Keratinocyte (primary cell): Measurements from ENCODE around the gene ELOA. TPM values are rescaled to one million over a fixed set of nuclear protein-coding genes. Genes with fewer than 3 reads are reported as not detected.

Source experiments
- DNase-seq: peaks from one replicate; pipeline ENCODE4 v3.0.0-alpha.2; 2011; ENCODE audit warnings: low read depth, missing footprints, low spot score
- FAIRE-seq: peaks from 2 replicates; lab custom pipeline; 2011; peaks lifted over from hg19 to GRCh38; lab: Jason Lieb, UNC
- H2AFZ ChIP-seq: 2 replicates; pipeline ENCODE4 v1.6.0; 2012; ENCODE audit warnings: low read length, control low read depth, inconsistent platforms; ENCODE audit not compliant: control insufficient read depth
- H3K27ac ChIP-seq: 2 replicates; pipeline ENCODE4 v1.5.1; 2011; ENCODE audit warnings: low read length; ENCODE audit not compliant: control insufficient read depth, insufficient read depth
- H3K27me3 ChIP-seq: 3 replicates; pipeline ENCODE4 v1.6.0; 2011; ENCODE audit warnings: low read length; ENCODE audit not compliant: control insufficient read depth, insufficient read depth; ENCODE audit errors: extremely low read depth
- H3K36me3 ChIP-seq, 2 experiments: 2 replicates in 1 of 2; 3 replicates in 1 of 2; pipeline ENCODE4 v1.5.1; 2011; ENCODE audit warnings: low read length in 2 of 2, mild to moderate bottlenecking in 1 of 2; ENCODE audit not compliant: control insufficient read depth in 2 of 2, insufficient read depth in 2 of 2; ENCODE audit errors: extremely low read depth in 1 of 2
- H3K4me1 ChIP-seq: 3 replicates; pipeline ENCODE4 v1.5.1; 2011; ENCODE audit warnings: low read length; ENCODE audit not compliant: control insufficient read depth, insufficient read depth; ENCODE audit errors: extremely low read depth
- H3K4me2 ChIP-seq: 3 replicates; pipeline ENCODE4 v1.6.0; 2011; ENCODE audit warnings: low read depth, low read length; ENCODE audit not compliant: control insufficient read depth, insufficient read depth; ENCODE audit errors: extremely low read depth
- H3K4me3 ChIP-seq, 3 experiments: fragments of 200-600 bp in 1 of 3; sonication (generic) in 1 of 3; 2 replicates in 2 of 3; 3 replicates in 1 of 3; pipeline ENCODE4 v1.5.1; 2011 to 2016; ENCODE audit warnings: low read length in 3 of 3, mild to moderate bottlenecking in 3 of 3, control low read depth in 2 of 3, inconsistent platforms in 1 of 3, low read depth in 1 of 3, mixed read lengths in 1 of 3, mixed run types in 1 of 3, moderate library complexity in 1 of 3; ENCODE audit not compliant: control insufficient read depth in 2 of 3, insufficient read depth in 2 of 3; ENCODE audit errors: extremely low read depth in 1 of 3
- H3K79me2 ChIP-seq: 2 replicates; pipeline ENCODE4 v1.6.0; 2012; ENCODE audit warnings: low read length; ENCODE audit not compliant: control insufficient read depth, insufficient read depth
- H3K9ac ChIP-seq: 3 replicates; pipeline ENCODE4 v1.6.0; 2011; ENCODE audit warnings: low read length; ENCODE audit not compliant: control insufficient read depth, insufficient read depth; ENCODE audit errors: extremely low read depth
- H3K9me1 ChIP-seq: 3 replicates; pipeline ENCODE4 v1.6.0; 2011; ENCODE audit warnings: low read length; ENCODE audit not compliant: control insufficient read depth, insufficient read depth; ENCODE audit errors: extremely low read depth
- H3K9me3 ChIP-seq: 2 replicates; pipeline ENCODE4 v1.5.1; 2012; ENCODE audit warnings: low read depth, low read length; ENCODE audit not compliant: control insufficient read depth
- H4K20me1 ChIP-seq: 3 replicates; pipeline ENCODE4 v1.6.0; 2011; ENCODE audit warnings: low read length; ENCODE audit not compliant: control insufficient read depth, insufficient read depth; ENCODE audit errors: extremely low read depth
- CTCF ChIP-seq, 3 experiments: IDR thresholded peaks in 1 of 3; conservative IDR thresholded peaks in 1 of 3; optimal IDR thresholded peaks in 1 of 3; 2 replicates in 2 of 3; 3 replicates in 1 of 3; pipeline versions ENCODE3 to v1.5.1; 2011; ENCODE audit warnings: low read length in 3 of 3, mild to moderate bottlenecking in 3 of 3, moderate library complexity in 2 of 3, control low read depth in 1 of 3, inconsistent platforms in 1 of 3; ENCODE audit not compliant: insufficient read depth in 2 of 3; ENCODE audit errors: extremely low read depth in 1 of 3
- EZH2 ChIP-seq: IDR thresholded peaks from one replicate; pipeline ENCODE4 v1.6.1; 2012; ENCODE audit warnings: inconsistent platforms, mild to moderate bottlenecking, low read length, moderate library complexity
- dilution Hi-C: fragments of 300-500 bp; cut with MboI; formaldehyde crosslinking; loops from one replicate; pipeline ENCODE4 v1.7.0; 2020; ENCODE audit warnings: low sequenced_read_pairs; ENCODE audit not compliant: extremely low pct_ligation_motif_present
- polyA plus RNA-seq, 5 experiments: library from polyadenylated mRNA; depleted of rRNA in 3 of 5; stranded (reverse) in 3 of 5; stranded (forward) in 1 of 5; unstranded in 1 of 5; fragments of >200 nt; gene quantifications; 1 replicate in 1 of 5; 2 replicates in 3 of 5; 3 replicates in 1 of 5; pipeline versions ENCODE4 v1.2.1 to v1.2.3, GENCODE V29; 2011 to 2012; ENCODE audit warnings: missing spikeins in 2 of 5, low read depth in 1 of 5, low replicate concordance in 1 of 5

ELOA gene
- polyA plus RNA-seq, 1 donor (not counting 4 experiments of a cell fraction or from before 2014, with no cell fraction given) = 31.8 TPM

- FAIRE-seq (no peak), DNase-seq (no peak)
- H3K4me3 ChIP-seq = peak overlapping the region in 2 of 3 experiments; percentile 17 to 97
- H4K20me1 ChIP-seq = peaks cover 51% of the 10 kb centered on the region
- dilution Hi-C loops = no loop called here
- no peaks in the 10 kb centered on the region for H3K9me3 ChIP-seq
- peak overlapping the region; percentile 79 for H3K4me2 ChIP-seq
- H3K79me2 ChIP-seq = peaks cover 78% of the 10 kb centered on the region
- H3K27ac ChIP-seq = no peak overlapping the region
- TF ChIP-seq EZH2 (no peak), CTCF (optimal IDR thresholded peaks at IDR 0.05 in 1 of 3, IDR thresholded peaks at IDR 0.05 in 1 of 3, conservative IDR thresholded peaks at IDR 0.05 in 1 of 3; ENCODE audit: extremely low read depth in 1 of 3, insufficient read depth in 2 of 3, low read length in 3 of 3) (no peak)
- H2AFZ ChIP-seq = no peak overlapping the region
- peaks cover 5% of the 10 kb centered on the region for H3K9me1 ChIP-seq
- no peaks in the 10 kb centered on the region for H3K27me3 ChIP-seq
- peaks cover 36 to 58% of the 10 kb centered on the region in 2 experiments for H3K36me3 ChIP-seq
- H3K4me1 ChIP-seq = peaks cover 35% of the 10 kb centered on the region
- no peak overlapping the region for H3K9ac ChIP-seq
Observed at GRCh38 chr1:23694371-23694770, 48.9 kb upstream of the ELOA start.

- peaks cover 63% of the 10 kb centered on the region for H4K20me1 ChIP-seq
- peaks cover 35% of the 10 kb centered on the region for H3K4me1 ChIP-seq
- peak overlapping the region in 1 of 3 experiments; percentile 5 for H3K4me3 ChIP-seq
- H3K9ac ChIP-seq = no peak overlapping the region
- H3K4me2 ChIP-seq = peak overlapping the region; percentile 79
- H3K27ac ChIP-seq = no peak overlapping the region
- TF ChIP-seq CTCF (optimal IDR thresholded peaks at IDR 0.05 in 1 of 3, IDR thresholded peaks at IDR 0.05 in 1 of 3, conservative IDR thresholded peaks at IDR 0.05 in 1 of 3; ENCODE audit: extremely low read depth in 1 of 3, insufficient read depth in 2 of 3, low read length in 3 of 3) (no peak), EZH2 (no peak)
- H3K9me1 ChIP-seq = peaks cover 5% of the 10 kb centered on the region
- peaks cover 89% of the 10 kb centered on the region for H3K79me2 ChIP-seq
- dilution Hi-C loops = no loop called here
- H3K27me3 ChIP-seq = no peaks in the 10 kb centered on the region
- H3K36me3 ChIP-seq = peaks cover 43 to 69% of the 10 kb centered on the region in 2 experiments
- no peak for FAIRE-seq
- DNase-seq = no peak
- H3K9me3 ChIP-seq = no peaks in the 10 kb centered on the region
- no peak overlapping the region for H2AFZ ChIP-seq
Observed at GRCh38 chr1:23695667-23696066, 47.6 kb upstream of the ELOA start.
